NCI-H2107 treated with DMSO at 0.1 percent for 48 hours (cell line): ENCODE measurements around the gene NACC1.

ENCODE experiments used
- DNase-seq: peaks from one replicate; lab custom pipeline; 2025; ENCODE audit not compliant: unreplicated experiment; lab: John Stamatoyannopoulos, UW

Gene NACC1

DNA sequence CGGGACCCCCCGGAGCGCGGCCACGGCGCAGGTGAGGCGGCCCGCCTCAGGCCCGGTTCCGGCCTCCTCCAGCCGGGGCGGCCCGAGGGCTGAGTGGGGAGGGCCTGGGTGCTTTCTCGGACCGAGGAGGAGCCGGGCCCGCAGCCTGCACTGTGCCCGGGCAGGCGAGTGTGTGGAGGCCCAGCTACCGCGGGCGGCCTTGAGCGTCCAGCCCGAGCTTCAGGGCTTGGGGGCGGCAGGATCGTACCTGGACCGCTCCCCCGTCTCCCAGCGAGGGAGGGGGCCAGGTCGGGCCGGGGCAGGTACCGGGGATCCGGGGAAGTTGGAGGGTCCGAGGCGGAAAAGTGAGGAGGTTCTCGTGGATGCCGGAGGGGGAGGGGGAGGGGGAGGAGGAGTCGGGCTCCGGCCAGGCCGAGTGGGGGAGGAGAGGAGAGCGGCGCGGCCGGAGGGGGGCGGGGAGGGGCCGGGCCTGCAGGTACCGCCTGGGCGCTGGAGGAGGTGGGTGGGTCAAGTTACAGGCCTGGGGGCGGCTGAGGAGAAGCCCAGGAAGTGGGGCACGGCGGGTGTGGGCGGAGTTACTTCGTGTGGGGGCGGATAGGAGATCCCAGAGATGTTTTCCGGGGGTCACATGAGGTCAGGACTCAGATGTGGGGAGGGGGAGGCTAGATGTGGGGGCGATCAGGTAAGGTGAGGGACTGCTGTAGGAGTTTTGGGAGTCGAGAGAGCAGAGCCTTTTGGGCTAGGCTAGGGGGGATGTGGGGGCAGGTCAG, 545 bp downstream of the NACC1 start:
- DNase-seq: no peak

DNA sequence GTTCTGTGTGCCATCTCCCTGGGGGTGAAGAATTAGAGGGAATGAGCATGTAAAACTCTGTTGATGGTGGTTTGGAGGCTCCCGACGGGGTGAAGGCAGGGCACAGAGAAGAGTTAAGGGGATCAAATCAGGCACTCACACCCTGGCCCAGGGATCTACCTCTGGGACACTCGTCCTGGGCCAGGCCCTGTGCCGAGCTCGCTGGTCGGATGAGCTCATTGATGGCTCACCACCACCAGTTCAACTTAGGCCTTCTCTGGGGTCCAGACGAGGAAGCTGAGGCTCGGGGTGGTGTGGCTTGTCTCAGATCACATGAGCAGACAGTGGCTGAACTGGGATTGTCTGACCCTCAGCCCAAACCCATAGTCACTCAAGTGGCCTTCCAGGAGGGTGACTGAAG, 1.6 kb downstream of the NACC1 start:
- no peak for DNase-seq

GRCh38 chr19:13120031-13120430, 2.0 kb downstream of the NACC1 start:
- DNase-seq: no peak

- no peak for DNase-seq
Observed at GRCh38 chr19:13120817-13121216, 2.8 kb downstream of the NACC1 start.

DNA sequence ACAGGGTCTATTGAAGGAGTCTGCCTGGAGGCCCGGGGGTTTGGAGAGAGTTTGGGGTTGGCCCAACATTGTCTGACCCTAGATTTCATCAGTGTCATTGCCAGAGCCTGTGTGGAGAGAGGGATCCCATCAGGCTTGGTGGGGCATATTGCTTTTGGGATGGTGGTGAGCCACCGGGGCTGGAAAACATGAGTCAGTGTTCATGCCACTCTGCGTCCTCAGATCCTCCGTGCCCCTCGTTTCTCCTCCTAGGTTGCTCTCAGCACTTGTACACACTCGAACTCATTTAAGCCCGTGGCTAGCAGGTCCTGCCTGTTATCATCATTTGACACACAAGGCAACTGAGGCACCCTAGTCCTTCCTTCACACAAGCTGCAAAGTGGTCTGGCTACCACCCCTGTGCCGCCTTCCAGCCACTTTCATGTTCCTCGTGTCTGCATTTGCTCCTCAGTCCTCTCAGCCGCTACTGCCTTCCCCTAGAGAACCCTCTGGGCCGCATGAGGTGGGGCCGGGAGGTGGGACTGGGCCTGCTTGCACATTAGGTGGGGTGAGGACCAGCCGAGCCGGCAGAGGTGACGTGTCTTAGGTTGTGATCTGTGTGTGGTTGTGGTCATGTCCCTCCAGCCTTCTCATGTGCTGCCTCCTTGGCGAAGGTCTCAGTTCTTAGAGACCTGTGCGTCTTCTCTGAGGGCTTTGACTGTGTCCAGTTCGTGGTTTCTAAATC, 3.6 kb downstream of the NACC1 start:
- DNase-seq: no peak

- no peak for DNase-seq
Observed at GRCh38 chr19:13122275-13122878, 4.3 kb downstream of the NACC1 start.

GRCh38 chr19:13122980-13123957, 5.2 kb downstream of the NACC1 start:
- DNase-seq: no peak

DNA sequence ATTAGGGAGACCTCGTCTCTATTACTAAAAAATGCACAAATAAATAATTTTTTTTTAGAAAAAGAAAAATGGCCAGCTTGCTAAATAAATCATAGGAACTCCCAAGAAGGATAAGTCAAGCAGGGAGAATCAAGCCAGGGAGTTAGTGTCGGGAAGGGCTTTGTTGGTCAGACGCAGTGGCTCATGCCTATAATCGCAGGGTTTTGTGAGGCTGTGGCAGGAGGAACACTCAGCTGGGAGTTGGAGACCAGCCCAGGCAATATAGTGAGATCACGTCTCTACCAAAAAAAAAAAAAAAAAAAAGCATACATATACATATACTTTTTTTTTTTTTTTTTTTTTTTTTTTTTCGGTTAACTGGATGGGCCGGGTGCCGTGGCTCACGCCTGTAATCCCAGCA, 9.0 kb downstream of the NACC1 start:
- no peak for DNase-seq

DNA sequence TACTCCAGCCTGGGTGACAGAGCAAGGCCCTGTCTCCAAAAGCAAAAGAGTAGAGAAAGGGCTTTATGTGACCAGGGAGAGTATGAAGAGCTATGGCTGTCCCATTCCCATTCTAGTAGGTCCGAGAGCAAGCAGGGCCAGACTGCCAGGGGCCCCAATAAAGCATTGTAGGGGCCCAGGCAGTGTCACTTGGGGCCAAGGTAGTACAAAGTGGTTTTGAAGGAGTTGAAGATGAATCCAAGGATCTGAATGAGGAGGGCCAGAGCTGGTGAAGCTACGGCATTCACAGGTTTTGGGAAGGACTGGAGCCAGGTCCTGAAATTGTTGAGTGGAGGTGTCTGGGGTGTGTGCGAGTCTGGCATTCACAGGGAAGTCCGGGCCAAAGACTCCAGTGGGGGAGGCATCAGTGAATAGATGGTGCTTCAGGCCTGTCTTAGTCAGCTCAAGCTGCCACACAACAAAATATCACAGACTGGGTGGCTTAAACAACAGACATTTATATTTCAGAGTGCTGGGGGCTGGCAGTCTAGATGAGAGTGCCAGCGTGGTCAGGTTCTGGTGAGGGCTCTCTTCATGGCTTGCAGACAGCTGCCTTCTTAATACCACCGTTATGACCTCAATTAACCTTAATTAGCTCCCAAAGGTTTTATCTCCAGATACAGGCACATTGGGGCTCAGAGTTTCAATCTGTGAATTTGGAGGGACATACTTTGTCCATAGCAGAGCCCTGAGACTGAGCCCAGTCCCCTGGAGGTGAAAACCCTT, 9.9 kb downstream of the NACC1 start:
- no peak for DNase-seq

DNA sequence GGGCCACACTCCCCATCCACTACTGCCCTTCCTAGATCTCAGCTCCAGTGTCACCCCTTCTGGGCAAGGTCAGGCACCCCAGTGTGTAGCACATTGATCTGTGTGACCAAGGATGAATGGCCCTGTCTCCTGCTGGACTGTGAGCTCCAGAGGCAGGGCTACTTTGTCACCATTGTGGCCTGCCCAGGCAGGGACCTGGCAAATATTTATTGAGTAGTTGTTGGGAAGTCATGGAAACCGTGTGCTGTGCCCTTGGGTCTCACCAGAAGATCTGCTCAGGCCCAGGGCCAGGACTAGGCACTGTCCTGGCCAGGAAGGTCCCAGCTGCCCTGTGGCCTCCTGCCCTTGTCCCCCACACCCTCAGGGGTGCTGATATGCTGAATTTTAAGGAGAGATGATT, 10.5 kb downstream of the NACC1 start:
- DNase-seq: no peak

DNA sequence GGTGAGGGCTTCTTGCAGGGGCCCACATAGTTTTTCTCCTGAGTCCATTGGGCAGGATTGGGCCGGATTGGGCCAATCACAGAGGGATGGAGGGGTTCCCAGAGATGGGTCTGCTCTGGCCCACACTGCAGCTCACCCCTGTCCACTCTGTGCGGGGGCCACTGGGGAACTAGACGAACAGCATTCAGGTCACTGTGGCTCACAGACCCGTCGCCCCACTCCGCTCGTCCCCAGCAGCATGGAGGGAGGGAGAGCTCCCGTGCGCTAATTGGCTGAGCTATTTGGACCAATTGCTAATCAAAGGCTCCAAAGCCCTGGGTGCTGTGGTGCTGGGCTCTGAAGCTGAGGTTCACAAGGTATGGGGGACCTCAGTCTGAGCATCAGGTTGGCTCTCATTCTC, 11.3 kb downstream of the NACC1 start:
- no peak for DNase-seq

- no peak for DNase-seq
Observed at GRCh38 chr19:13130886-13131490, 12.9 kb downstream of the NACC1 start.

DNA sequence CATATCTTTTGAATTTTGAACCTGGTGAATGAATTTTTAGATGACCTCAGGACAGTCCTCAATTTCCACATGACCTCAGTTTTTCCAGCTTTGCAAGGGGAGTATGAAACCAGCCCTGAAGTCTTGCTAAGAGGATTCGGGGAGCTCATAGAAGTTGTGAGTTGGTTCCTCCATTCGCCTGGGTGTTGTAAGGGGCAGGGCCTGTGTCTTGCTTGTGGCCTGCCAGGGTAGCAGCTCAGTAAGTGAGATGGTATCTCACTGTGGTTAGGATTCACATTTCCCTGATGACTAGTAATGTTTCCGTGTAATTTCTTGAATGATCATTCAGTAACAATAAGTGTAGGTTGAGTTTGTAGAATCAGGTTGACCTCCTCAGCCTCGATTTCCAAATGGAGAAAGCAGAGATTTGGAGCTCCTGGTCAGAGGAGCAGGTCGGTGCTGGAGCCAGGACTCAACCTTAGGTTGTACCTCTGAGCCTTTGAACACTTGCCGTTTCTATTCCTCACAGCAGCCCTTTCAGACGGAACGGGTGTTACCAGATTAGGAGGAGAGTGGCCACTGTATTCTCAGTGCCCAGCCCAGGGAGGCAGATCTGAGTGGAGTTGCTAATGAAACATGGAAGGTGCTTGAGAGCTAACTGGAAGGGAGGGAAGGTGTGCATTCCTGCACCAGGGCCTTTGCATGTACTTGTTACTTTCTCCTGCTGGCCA, 14.6 kb downstream of the NACC1 start:
- no peak for DNase-seq

GRCh38 chr19:13133241-13133870, 15.3 kb downstream of the NACC1 start:
- no peak for DNase-seq

DNA sequence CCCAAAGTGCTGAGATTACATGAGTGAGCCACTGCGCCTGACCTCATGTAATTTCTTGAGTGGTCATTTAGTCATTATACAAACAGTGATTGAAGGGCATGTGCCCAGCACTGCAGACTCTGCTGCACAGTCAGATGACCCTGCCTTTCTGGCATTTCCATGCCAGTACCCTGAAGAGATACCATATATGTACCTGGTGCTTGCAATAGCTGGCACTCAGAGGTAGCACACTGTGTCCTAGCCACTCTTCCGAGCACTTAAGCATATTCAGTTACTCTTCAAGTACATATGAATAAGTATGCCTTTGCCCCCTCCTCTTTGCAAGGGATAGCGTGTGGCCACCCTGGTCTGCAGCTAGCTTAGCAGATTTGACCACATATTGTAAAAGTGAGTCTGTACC, 16.6 kb downstream of the NACC1 start:
- no peak for DNase-seq

DNA sequence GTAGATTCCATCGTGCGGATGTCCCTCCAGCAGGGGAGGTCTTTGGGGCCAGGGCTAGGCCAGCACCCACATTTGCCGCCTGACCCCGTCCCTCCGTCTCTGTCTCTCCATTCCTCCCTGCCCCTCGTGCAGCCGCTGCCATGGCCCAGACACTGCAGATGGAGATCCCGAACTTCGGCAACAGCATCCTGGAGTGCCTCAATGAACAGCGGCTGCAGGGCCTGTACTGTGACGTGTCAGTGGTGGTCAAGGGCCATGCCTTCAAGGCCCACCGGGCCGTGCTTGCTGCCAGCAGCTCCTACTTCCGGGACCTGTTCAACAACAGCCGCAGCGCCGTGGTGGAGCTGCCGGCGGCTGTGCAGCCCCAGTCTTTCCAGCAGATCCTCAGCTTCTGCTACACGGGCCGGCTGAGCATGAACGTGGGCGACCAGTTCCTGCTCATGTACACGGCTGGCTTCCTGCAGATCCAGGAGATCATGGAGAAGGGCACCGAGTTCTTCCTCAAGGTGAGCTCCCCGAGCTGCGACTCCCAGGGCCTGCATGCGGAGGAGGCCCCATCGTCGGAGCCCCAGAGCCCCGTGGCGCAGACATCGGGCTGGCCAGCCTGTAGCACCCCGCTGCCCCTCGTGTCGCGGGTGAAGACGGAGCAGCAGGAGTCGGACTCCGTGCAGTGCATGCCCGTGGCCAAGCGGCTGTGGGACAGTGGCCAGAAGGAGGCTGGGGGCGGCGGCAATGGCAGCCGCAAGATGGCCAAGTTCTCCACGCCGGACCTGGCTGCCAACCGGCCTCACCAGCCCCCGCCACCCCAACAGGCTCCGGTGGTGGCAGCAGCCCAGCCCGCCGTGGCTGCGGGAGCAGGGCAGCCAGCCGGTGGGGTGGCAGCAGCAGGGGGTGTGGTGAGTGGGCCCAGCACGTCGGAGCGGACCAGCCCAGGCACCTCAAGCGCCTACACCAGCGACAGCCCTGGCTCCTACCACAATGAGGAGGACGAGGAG, 17.3 kb downstream of the NACC1 start:
- DNase-seq: no peak

GRCh38 chr19:13137290-13137794, 19.3 kb downstream of the NACC1 start:
- no peak for DNase-seq
